ENCODE data around the gene AKNAD1.

AKNAD1 gene

GRCh38 chr1:108881369-108881768, 24.5 kb upstream of the AKNAD1 start:
- TF ChIP-seq NFRKB (IDR thresholded peaks at IDR 0.05) = no peak
- no peak for TF ChIP-seq ARNT (IDR thresholded peaks at IDR 0.05)
- TF ChIP-seq ZNF384 (IDR thresholded peaks at IDR 0.05) = no peak
- ChIA-PET CTCF (no interaction called here), POLR2A (no interaction called here)
- no peak for DNase-seq (ENCODE audit: extremely low spot score)

- ChIA-PET CTCF (no interaction called here), POLR2A (no interaction called here)
- TF ChIP-seq LEF1 (IDR thresholded peaks at IDR 0.05; ENCODE audit: borderline replicate concordance) = no peak
- TF ChIP-seq SUZ12 (IDR thresholded peaks at IDR 0.05) = no peak
- TF ChIP-seq TARDBP (IDR thresholded peaks at IDR 0.05) = no peak
- no peak for TF ChIP-seq CTBP1 (IDR thresholded peaks at IDR 0.05; ENCODE audit: borderline replicate concordance)
- TF ChIP-seq HDGF (IDR thresholded peaks at IDR 0.05; ENCODE audit: borderline replicate concordance) = no peak
- TF ChIP-seq FOXM1 (IDR thresholded peaks at IDR 0.05; ENCODE audit: borderline replicate concordance) = no peak
- TF ChIP-seq SP1 (IDR thresholded peaks at IDR 0.05) = no peak
- TF ChIP-seq ZNF384 (IDR thresholded peaks at IDR 0.05) = no peak
- TF ChIP-seq ELF4 (IDR thresholded peaks at IDR 0.05) = no peak
- no peak for TF ChIP-seq NFRKB (IDR thresholded peaks at IDR 0.05)
- no peak for TF ChIP-seq FOXA1 (IDR thresholded peaks at IDR 0.05)
- no peak for TF ChIP-seq ARNT (IDR thresholded peaks at IDR 0.05)
- DNase-seq (ENCODE audit: extremely low spot score) = no peak
Measured at GRCh38 chr1:108880850-108881249, 24.0 kb upstream of the AKNAD1 start.

- no peak for TF ChIP-seq PKNOX1 (IDR thresholded peaks at IDR 0.05)
- TF ChIP-seq FOXA1 (IDR thresholded peaks at IDR 0.05) = no peak
- no peak for TF ChIP-seq NFRKB (IDR thresholded peaks at IDR 0.05)
- no peak for TF ChIP-seq FOXM1 (IDR thresholded peaks at IDR 0.05; ENCODE audit: borderline replicate concordance)
- TF ChIP-seq CTBP1 (IDR thresholded peaks at IDR 0.05; ENCODE audit: borderline replicate concordance) = no peak
- no peak for TF ChIP-seq FOXK2 (IDR thresholded peaks at IDR 0.05)
- no peak for TF ChIP-seq SUZ12 (IDR thresholded peaks at IDR 0.05)
- TF ChIP-seq ZNF384 (IDR thresholded peaks at IDR 0.05) = no peak
- ChIA-PET CTCF (no interaction called here), POLR2A (no interaction called here)
- no peak for DNase-seq (ENCODE audit: extremely low spot score)
Measured at GRCh38 chr1:108878678-108879077, 21.8 kb upstream of the AKNAD1 start.

- POLR2A ChIA-PET = interaction anchor here (0.8 kb wide), 1 partner anchor 11 kb away, joined by 3 read pairs; no protein-coding TSS in a partner anchor
- TF ChIP-seq TARDBP (IDR thresholded peaks at IDR 0.05) (no peak), SP1 (IDR thresholded peaks at IDR 0.05) (no peak), NFRKB (IDR thresholded peaks at IDR 0.05) (no peak), PKNOX1 (IDR thresholded peaks at IDR 0.05) (no peak), ZNF384 (IDR thresholded peaks at IDR 0.05) (no peak), ELF4 (IDR thresholded peaks at IDR 0.05) (no peak), ARNT (IDR thresholded peaks at IDR 0.05) (no peak), LEF1 (IDR thresholded peaks at IDR 0.05; ENCODE audit: borderline replicate concordance) (no peak), L3MBTL2 (conservative IDR thresholded peaks at IDR 0.05) (no peak), HDGF (IDR thresholded peaks at IDR 0.05; ENCODE audit: borderline replicate concordance) (no peak), FOXA1 (IDR thresholded peaks at IDR 0.05) (no peak), FOXK2 (IDR thresholded peaks at IDR 0.05) (no peak), BHLHE40 (IDR thresholded peaks at IDR 0.05; ENCODE audit: borderline replicate concordance) (no peak), FOXM1 (IDR thresholded peaks at IDR 0.05; ENCODE audit: borderline replicate concordance) (no peak), SUZ12 (IDR thresholded peaks at IDR 0.05) (no peak), CTBP1 (IDR thresholded peaks at IDR 0.05; ENCODE audit: borderline replicate concordance) (no peak)
- DNase-seq (ENCODE audit: extremely low spot score) = no peak
- CTCF ChIA-PET = no interaction called here
Measured at GRCh38 chr1:108878160-108878469, 21.2 kb upstream of the AKNAD1 start.

- ChIA-PET POLR2A (interaction anchor here (0.8 to 1.2 kb wide), 5 partner anchors 12 to 345 kb away, joined by 3 to 6 read pairs (median 3); no protein-coding TSS in a partner anchor), CTCF (no interaction called here)
- TF ChIP-seq L3MBTL2 (conservative IDR thresholded peaks at IDR 0.05) (peak; percentile 46; the same call in 1 of the 2 replicates), NFRKB (IDR thresholded peaks at IDR 0.05) (no peak), SUZ12 (IDR thresholded peaks at IDR 0.05) (no peak), SP1 (IDR thresholded peaks at IDR 0.05) (no peak), LEF1 (IDR thresholded peaks at IDR 0.05; ENCODE audit: borderline replicate concordance) (no peak), TARDBP (IDR thresholded peaks at IDR 0.05) (no peak), BHLHE40 (IDR thresholded peaks at IDR 0.05; ENCODE audit: borderline replicate concordance) (no peak)
- DNase-seq (ENCODE audit: extremely low spot score) = peak; percentile 34
Measured at GRCh38 chr1:108877348-108878159, 20.7 kb upstream of the AKNAD1 start.

- ChIA-PET POLR2A (no interaction called here), CTCF (no interaction called here)
- TF ChIP-seq HDGF (IDR thresholded peaks at IDR 0.05; ENCODE audit: borderline replicate concordance) = no peak
- TF ChIP-seq BHLHE40 (IDR thresholded peaks at IDR 0.05; ENCODE audit: borderline replicate concordance) = no peak
- TF ChIP-seq PKNOX1 (IDR thresholded peaks at IDR 0.05) = no peak
- no peak for TF ChIP-seq NFRKB (IDR thresholded peaks at IDR 0.05)
- TF ChIP-seq FOXA1 (IDR thresholded peaks at IDR 0.05) = no peak
- no peak for TF ChIP-seq ARNT (IDR thresholded peaks at IDR 0.05)
- no peak for TF ChIP-seq TARDBP (IDR thresholded peaks at IDR 0.05)
- TF ChIP-seq L3MBTL2 (conservative IDR thresholded peaks at IDR 0.05) = no peak
- TF ChIP-seq SUZ12 (IDR thresholded peaks at IDR 0.05) = no peak
- TF ChIP-seq CTBP1 (IDR thresholded peaks at IDR 0.05; ENCODE audit: borderline replicate concordance) = no peak
- no peak for TF ChIP-seq ELF4 (IDR thresholded peaks at IDR 0.05)
- no peak for TF ChIP-seq SP1 (IDR thresholded peaks at IDR 0.05)
- TF ChIP-seq FOXK2 (IDR thresholded peaks at IDR 0.05) = no peak
- TF ChIP-seq FOXM1 (IDR thresholded peaks at IDR 0.05; ENCODE audit: borderline replicate concordance) = no peak
- no peak for TF ChIP-seq LEF1 (IDR thresholded peaks at IDR 0.05; ENCODE audit: borderline replicate concordance)
- DNase-seq (ENCODE audit: extremely low spot score) = no peak
Measured at GRCh38 chr1:108871050-108871724, 14.3 kb upstream of the AKNAD1 start.

All from HEK293T (cell line).